Fibroblast of lung (primary cell): ENCODE data around the gene CHST9.

Experiments
- EZH2 ChIP-seq: IDR thresholded peaks from 2 replicates; pipeline ENCODE4 v1.5.1; 2012; ENCODE audit warnings: low read length, control low read depth, mild to moderate bottlenecking; ENCODE audit errors: missing control alignments
- TF ChIP-seq, protein P1 (sequence below), 2 donors: IDR thresholded peaks in 1 of 2; conservative IDR thresholded peaks in 1 of 2; 1 replicate in 1 of 2; 2 replicates in 1 of 2; pipeline ENCODE4 v1.5.1; 2011 to 2012; ENCODE audit warnings: low read length in 2 of 2, control low read depth in 1 of 2, inconsistent platforms in 1 of 2, low read depth in 1 of 2, mild to moderate bottlenecking in 1 of 2

DNA sequence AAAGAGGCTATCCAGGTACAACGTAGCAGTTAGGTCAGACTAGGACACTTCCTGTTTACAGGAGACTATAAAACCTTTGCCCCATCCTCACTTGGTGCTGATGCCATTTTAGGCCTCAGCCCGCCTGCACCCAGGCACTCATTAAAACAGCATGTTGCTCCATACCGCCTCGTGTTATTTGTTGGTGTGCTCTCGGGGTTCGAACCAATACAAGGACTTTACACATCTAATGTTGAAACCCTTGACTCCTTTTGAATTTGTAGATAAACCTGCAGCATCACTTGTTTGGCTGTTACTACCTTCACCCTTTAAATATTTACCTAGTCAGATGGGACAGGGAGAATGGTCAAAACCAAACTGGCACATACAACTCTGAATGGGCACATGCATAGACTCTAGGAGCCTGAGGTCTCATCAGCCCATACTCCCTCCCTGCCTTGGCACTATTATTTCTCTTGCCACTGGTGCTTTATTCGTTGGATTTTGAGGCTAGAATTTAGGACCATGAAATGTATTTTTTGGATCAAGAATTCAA lies 40.9 kb upstream of the CHST9 start:
- TF ChIP-seq, protein P1, sequence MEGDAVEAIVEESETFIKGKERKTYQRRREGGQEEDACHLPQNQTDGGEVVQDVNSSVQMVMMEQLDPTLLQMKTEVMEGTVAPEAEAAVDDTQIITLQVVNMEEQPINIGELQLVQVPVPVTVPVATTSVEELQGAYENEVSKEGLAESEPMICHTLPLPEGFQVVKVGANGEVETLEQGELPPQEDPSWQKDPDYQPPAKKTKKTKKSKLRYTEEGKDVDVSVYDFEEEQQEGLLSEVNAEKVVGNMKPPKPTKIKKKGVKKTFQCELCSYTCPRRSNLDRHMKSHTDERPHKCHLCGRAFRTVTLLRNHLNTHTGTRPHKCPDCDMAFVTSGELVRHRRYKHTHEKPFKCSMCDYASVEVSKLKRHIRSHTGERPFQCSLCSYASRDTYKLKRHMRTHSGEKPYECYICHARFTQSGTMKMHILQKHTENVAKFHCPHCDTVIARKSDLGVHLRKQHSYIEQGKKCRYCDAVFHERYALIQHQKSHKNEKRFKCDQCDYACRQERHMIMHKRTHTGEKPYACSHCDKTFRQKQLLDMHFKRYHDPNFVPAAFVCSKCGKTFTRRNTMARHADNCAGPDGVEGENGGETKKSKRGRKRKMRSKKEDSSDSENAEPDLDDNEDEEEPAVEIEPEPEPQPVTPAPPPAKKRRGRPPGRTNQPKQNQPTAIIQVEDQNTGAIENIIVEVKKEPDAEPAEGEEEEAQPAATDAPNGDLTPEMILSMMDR (conservative IDR thresholded peaks at IDR 0.05 in 1 of 2, IDR thresholded peaks at IDR 0.05 in 1 of 2; ENCODE audit: low read depth in 1 of 2, low read length in 2 of 2) = no peak
- TF ChIP-seq EZH2 = no peak
